ENCODE measurements around the gene UGGT2.
"Not testable (repeated sequence)": the region's sequence is repeated elsewhere in the genome, so short reads cannot be mapped to it uniquely, and the experiment has no call there.

UGGT2 gene

GRCh38 chr13:96051491-96051890 lies 1.7 kb downstream of the UGGT2 start:
- not testable (repeated sequence) for DNase-seq

- DNase-seq, result not testable (repeated sequence)
Measured at GRCh38 chr13:96050955-96051354, 2.2 kb downstream of the UGGT2 start.

- DNase-seq, result not testable (repeated sequence)
Measured at GRCh38 chr13:96046449-96047126, 6.6 kb downstream of the UGGT2 start.

GRCh38 chr13:96044238-96044637 lies 9.0 kb downstream of the UGGT2 start:
- no peak for DNase-seq

GRCh38 chr13:96041326-96042110 lies 11.7 kb downstream of the UGGT2 start:
- DNase-seq, result no peak

GRCh38 chr13:96036515-96036914 lies 16.7 kb downstream of the UGGT2 start:
- no peak for DNase-seq

- DNase-seq, result no peak
Measured at GRCh38 chr13:96034662-96035061, 18.5 kb downstream of the UGGT2 start.

- no peak for DNase-seq
Measured at GRCh38 chr13:96033220-96034015, 19.8 kb downstream of the UGGT2 start.

- DNase-seq, result no peak
Measured at GRCh38 chr13:96032717-96033116, 20.5 kb downstream of the UGGT2 start.

GRCh38 chr13:96029002-96029401 lies 24.2 kb downstream of the UGGT2 start:
- DNase-seq, result no peak

GRCh38 chr13:96027496-96027895 lies 25.7 kb downstream of the UGGT2 start:
- no peak for DNase-seq

GRCh38 chr13:96025283-96025682 lies 27.9 kb downstream of the UGGT2 start:
- no peak for DNase-seq

GRCh38 chr13:96020931-96021330 lies 32.3 kb downstream of the UGGT2 start:
- DNase-seq, result no peak

GRCh38 chr13:96020155-96020575 lies 33.0 kb downstream of the UGGT2 start:
- peak; percentile 58 for DNase-seq

- DNase-seq, result no peak
Measured at GRCh38 chr13:96018135-96018534, 35.1 kb downstream of the UGGT2 start.

- DNase-seq, result no peak
Measured at GRCh38 chr13:96011291-96011872, 41.8 kb downstream of the UGGT2 start.

- no peak for DNase-seq
Measured at GRCh38 chr13:96003304-96003703, 49.9 kb downstream of the UGGT2 start.

GRCh38 chr13:96002322-96003131 lies 50.7 kb downstream of the UGGT2 start:
- DNase-seq, result no peak

- DNase-seq, result no peak
Measured at GRCh38 chr13:96000069-96000468, 53.1 kb downstream of the UGGT2 start.

GRCh38 chr13:95987841-95988240 lies 65.4 kb downstream of the UGGT2 start:
- no peak for DNase-seq

GRCh38 chr13:95982144-95982543 lies 71.1 kb downstream of the UGGT2 start:
- DNase-seq, result no peak

- not testable (repeated sequence) for DNase-seq
Measured at GRCh38 chr13:95972651-95973050, 80.5 kb downstream of the UGGT2 start.

Data from NCI-H524 treated with DMSO at 0.1 percent for 48 hours (cell line).